ENCODE measurements around the gene EFEMP1.

GRCh38 chr2:55857766-55858165 is 65.8 kb downstream of the EFEMP1 start:
- TF ChIP-seq CTCF (IDR thresholded peaks at IDR 0.05) (no peak), POLR2A (IDR thresholded peaks at IDR 0.05) (no peak)

All from tibial nerve (tissue), 3 donors.